ENCODE results near the gene RXFP2. TPM values are rescaled to one million over a fixed set of nuclear protein-coding genes. Genes with fewer than 3 reads are reported as not detected.

The RXFP2 gene
- total and polyA plus RNA-seq, 2 of the 8 experiments (the other 6 are each of a cell fraction or from before 2014, with no cell fraction given), result not detected

DNA sequence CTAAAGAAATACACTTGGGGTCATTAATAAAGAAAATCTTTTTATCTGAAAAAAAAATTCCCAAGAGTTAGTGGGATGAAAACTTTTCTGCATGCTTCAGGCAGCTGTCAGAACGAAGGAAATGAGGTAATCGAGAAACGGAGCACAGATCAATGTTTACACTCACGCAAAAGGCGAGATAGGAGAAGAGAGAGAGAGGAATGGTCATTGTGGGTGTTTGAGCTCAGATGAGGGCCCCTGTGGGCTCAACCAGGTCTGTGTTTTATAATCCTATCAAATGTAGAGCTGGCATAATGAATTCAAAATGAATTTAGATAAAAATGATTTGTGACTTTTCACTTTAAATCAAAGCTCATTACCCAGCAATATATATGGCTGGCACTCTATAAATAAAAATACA is 6.3 kb upstream of the RXFP2 start:
- Histone ChIP-seq H3K4ac (replicated peaks; ENCODE audit: insufficient read length, low read depth, low read length) (no peak overlapping the region), H3K4me2 (ENCODE audit: insufficient read depth in 1 of 2, low read depth in 2 of 2, low read length in 2 of 2) (no peak overlapping the region), H2BK12ac (ENCODE audit: low read depth, low read length) (no peak overlapping the region), H3K4me1 (replicated peaks in 1 of 4; ENCODE audit: control insufficient read depth in 3 of 4, insufficient read depth in 4 of 4, low read length in 3 of 4) (no peaks in the 10 kb centered on the region), H3K36me3 (ENCODE audit: control insufficient read depth in 2 of 4, insufficient read depth in 4 of 4, low read length in 3 of 4) (no peaks in the 10 kb centered on the region), H2BK120ac (replicated peaks; ENCODE audit: low read depth, low read length) (no peak overlapping the region), H3K9ac (replicated peaks in 1 of 4; ENCODE audit: extremely low read depth in 1 of 4, low read depth in 3 of 4, low read length in 3 of 4) (no peak overlapping the region), H2AK5ac (ENCODE audit: low read depth, low read length) (no peak overlapping the region), H2BK20ac (ENCODE audit: low read length) (no peak overlapping the region), H4K91ac (replicated peaks; ENCODE audit: insufficient read length, low read length) (no peak overlapping the region), H4K8ac (ENCODE audit: extremely low read depth, insufficient read depth, low read length) (no peak overlapping the region), H4K20me1 (replicated peaks in 1 of 2; ENCODE audit: control insufficient read depth in 1 of 2, insufficient read depth in 2 of 2, low read length in 2 of 2) (no peaks in the 10 kb centered on the region), H3K27me3 (replicated peaks in 1 of 4; ENCODE audit: control insufficient read depth in 3 of 4, extremely low read depth in 1 of 4, insufficient read depth in 3 of 4, low read length in 3 of 4) (no peaks in the 10 kb centered on the region), H2AFZ (ENCODE audit: low read length) (no peak overlapping the region), H3K56ac (replicated peaks; ENCODE audit: insufficient read length, low read depth, low read length) (no peak overlapping the region), H3K79me2 (ENCODE audit: control insufficient read depth in 1 of 2, insufficient read depth in 2 of 2, low read length in 2 of 2) (no peaks in the 10 kb centered on the region), H3K18ac (ENCODE audit: extremely low read depth, low read length) (no peak overlapping the region), H3K27ac (ENCODE audit: low read depth, low read length) (no peak overlapping the region), H3K23me2 (ENCODE audit: low read depth, low read length) (no peaks in the 10 kb centered on the region), H4K5ac (ENCODE audit: insufficient read length, low read depth, low read length) (no peak overlapping the region), H3K79me1 (ENCODE audit: low read depth, low read length) (no peaks in the 10 kb centered on the region), H3K4me3 (ENCODE audit: extremely low read depth in 1 of 4, insufficient read depth in 2 of 4, low read depth in 3 of 4, low read length in 4 of 4) (no peak overlapping the region), H3K23ac (ENCODE audit: insufficient read length) (no peak overlapping the region), H3K14ac (ENCODE audit: insufficient read length) (no peak overlapping the region), H2BK5ac (ENCODE audit: low read depth, low read length) (no peak overlapping the region), H2BK15ac (ENCODE audit: low read length) (no peak overlapping the region), H3K9me3 (ENCODE audit: insufficient read depth in 2 of 2, low read depth in 1 of 2, low read length in 1 of 2) (no peaks in the 10 kb centered on the region)
- no peak for TF ChIP-seq SIRT6 (IDR thresholded peaks at IDR 0.05; ENCODE audit: low read length)
- TF ChIP-seq TBP (IDR thresholded peaks at IDR 0.05; ENCODE audit: low read depth, low read length), result no peak
- TF ChIP-seq SRF (IDR thresholded peaks at IDR 0.05; ENCODE audit: low read depth, low read length), result no peak
- no peak for TF ChIP-seq BACH1 (IDR thresholded peaks at IDR 0.05; ENCODE audit: low read length)
- no peak for TF ChIP-seq POLR2AphosphoS5 (IDR thresholded peaks at IDR 0.05; ENCODE audit: low read depth, low read length)
- TF ChIP-seq ZNF274 (IDR thresholded peaks at IDR 0.05; ENCODE audit: borderline replicate concordance, extremely low read depth, low read length), result no peak
- no peak for TF ChIP-seq POU5F1 (IDR thresholded peaks at IDR 0.05; ENCODE audit: low read depth, low read length)
- no peak for TF ChIP-seq KDM1A (IDR thresholded peaks at IDR 0.05; ENCODE audit: borderline replicate concordance, low read length)
- no peak for TF ChIP-seq SP1 (IDR thresholded peaks at IDR 0.05; ENCODE audit: low read depth, low read length)
- no peak for TF ChIP-seq JUND (IDR thresholded peaks at IDR 0.05; ENCODE audit: low read length)
- no peak for TF ChIP-seq HDAC6 (IDR thresholded peaks at IDR 0.05; ENCODE audit: low read depth, low read length)
- ChIA-PET POLR2A (ENCODE audit: partially characterized antibody) (no interaction called here), CTCF (ENCODE audit: partially characterized antibody) (interaction anchor here (1.0 to 3.5 kb wide), 4 partner anchors 8 to 301 kb away, joined by 3 to 16 read pairs (median 6); no protein-coding TSS in a partner anchor)
- FAIRE-seq, result no peak
- whole genome bisulfite sequencing, 2 experiments (ENCODE audit: extremely low coverage in 1 of 2, insufficient coverage in 1 of 2, insufficient read length in 1 of 2, insufficient replicate concordance in 2 of 2, low coverage in 1 of 2, low lambda C conversion rate in 2 of 2, missing lambda C conversion rate in 1 of 2), result 88% methylated on average over 5 of the region's 5 CpGs; no CpG with 5 or more reads in 1 of the 2 experiments
- no peak for DNase-seq (ENCODE audit: low read depth in 1 of 2, low spot score in 2 of 2)
